Measurements from ENCODE around the gene ERH.

DNA sequence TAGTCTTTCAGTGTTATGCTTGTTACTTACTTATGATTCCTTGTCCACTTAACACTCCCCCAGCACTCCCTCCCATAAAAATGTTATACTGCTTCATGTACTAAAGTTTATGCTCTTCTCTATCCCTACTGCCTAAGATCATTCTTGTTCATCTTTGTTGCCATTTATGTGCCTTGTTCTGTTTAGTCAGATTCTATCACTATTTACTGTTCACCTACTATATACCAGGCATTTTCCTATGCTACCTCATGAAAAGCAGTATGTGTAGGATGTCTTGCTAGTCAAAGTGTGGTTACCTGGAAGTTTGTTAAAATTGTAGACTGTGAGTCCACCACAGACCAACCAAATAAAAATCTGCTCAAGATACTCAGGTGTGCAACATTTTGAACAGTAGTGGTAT lies 23.9 kb downstream of the ERH start:
- TF ChIP-seq SP1 (IDR thresholded peaks at IDR 0.05) (no peak), FOXA1 (IDR thresholded peaks at IDR 0.05) (no peak), HDGF (IDR thresholded peaks at IDR 0.05; ENCODE audit: borderline replicate concordance) (no peak), BHLHE40 (IDR thresholded peaks at IDR 0.05; ENCODE audit: borderline replicate concordance) (no peak), CTBP1 (IDR thresholded peaks at IDR 0.05; ENCODE audit: borderline replicate concordance) (no peak), ARNT (IDR thresholded peaks at IDR 0.05) (no peak), ELF4 (IDR thresholded peaks at IDR 0.05) (no peak), SUZ12 (IDR thresholded peaks at IDR 0.05) (no peak), TARDBP (IDR thresholded peaks at IDR 0.05) (no peak)

Data from HEK293T (cell line).